Measurements from ENCODE around the gene SNX27. TPM values are rescaled to one million over a fixed set of nuclear protein-coding genes. Genes with fewer than 3 reads are reported as not detected.

SNX27 gene
- total and polyA plus RNA-seq, 11 donors, result 9.6 to 39.4 (median 29.0) TPM

DNA sequence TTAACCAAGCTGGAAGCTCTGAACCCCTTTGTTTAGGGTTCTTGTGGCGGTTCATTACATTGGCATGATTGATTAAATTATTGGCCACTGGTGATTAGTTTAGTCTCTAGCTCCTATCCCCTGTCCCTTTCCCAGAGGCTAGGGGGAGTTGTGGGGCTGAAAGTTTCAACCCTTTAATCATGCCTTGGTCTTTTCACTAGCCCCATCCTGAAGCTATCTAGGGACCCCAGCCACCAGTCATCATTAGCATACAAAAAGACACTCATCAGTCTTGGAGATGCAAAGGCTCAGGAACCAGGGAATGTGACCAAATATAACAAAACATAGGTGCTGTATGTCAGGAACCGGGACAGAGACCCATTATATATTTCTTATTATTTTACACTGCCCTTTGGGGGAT, 34.7 kb upstream of the SNX27 start:
- H3K4me1 ChIP-seq, result no peaks in the 10 kb centered on the region
- ATAC-seq, result no peak
- no peaks in the 10 kb centered on the region for H3K27me3 ChIP-seq
- TF ChIP-seq POLR2A (IDR thresholded peaks at IDR 0.05), result no peak
- TF ChIP-seq, protein P1, sequence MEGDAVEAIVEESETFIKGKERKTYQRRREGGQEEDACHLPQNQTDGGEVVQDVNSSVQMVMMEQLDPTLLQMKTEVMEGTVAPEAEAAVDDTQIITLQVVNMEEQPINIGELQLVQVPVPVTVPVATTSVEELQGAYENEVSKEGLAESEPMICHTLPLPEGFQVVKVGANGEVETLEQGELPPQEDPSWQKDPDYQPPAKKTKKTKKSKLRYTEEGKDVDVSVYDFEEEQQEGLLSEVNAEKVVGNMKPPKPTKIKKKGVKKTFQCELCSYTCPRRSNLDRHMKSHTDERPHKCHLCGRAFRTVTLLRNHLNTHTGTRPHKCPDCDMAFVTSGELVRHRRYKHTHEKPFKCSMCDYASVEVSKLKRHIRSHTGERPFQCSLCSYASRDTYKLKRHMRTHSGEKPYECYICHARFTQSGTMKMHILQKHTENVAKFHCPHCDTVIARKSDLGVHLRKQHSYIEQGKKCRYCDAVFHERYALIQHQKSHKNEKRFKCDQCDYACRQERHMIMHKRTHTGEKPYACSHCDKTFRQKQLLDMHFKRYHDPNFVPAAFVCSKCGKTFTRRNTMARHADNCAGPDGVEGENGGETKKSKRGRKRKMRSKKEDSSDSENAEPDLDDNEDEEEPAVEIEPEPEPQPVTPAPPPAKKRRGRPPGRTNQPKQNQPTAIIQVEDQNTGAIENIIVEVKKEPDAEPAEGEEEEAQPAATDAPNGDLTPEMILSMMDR (IDR thresholded peaks at IDR 0.05), result no peak
- intact Hi-C loops (cut with DNase I), result no loop called here
- H3K4me3 ChIP-seq, result no peak overlapping the region
- no peak overlapping the region for H3K27ac ChIP-seq
- no peaks in the 10 kb centered on the region for H3K9me3 ChIP-seq
- no peak for DNase-seq
- peaks cover 0 to 56% (median 15%) of the 10 kb centered on the region in 9 donors for H3K36me3 ChIP-seq
- 93 to 98% (median 95%) methylated on average over 2 of the region's 2 CpGs for WGBS, 4 donors

DNA sequence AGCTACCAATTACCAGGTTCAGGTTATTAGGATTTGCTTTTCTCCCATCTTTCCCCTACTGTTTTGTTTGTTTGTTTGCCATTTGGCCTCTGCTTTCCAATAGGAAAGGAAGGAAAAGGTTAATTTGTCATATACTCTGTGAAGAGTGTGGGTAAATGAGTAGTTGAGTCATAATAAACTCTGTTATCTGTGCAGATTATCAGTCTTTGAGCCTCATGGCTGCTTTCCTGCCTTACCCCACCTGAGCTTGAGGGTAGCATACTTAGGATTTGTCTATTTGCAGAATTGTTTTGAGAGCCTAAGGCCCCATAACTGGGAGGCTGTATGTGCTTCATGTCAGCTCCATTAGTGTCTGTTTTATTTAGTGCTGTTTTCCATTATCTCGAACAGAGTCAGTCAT, 32.9 kb upstream of the SNX27 start:
- DNase-seq, result no peak
- H3K27ac ChIP-seq, result no peak overlapping the region
- WGBS, 4 donors, result 87 to 97% (median 94%) methylated on average over 1 of the region's 1 CpG
- ATAC-seq, result no peak
- H3K4me1 ChIP-seq, result no peaks in the 10 kb centered on the region
- H3K9me3 ChIP-seq, result no peaks in the 10 kb centered on the region
- no peaks in the 10 kb centered on the region for H3K27me3 ChIP-seq
- peaks cover 0 to 50% (median 15%) of the 10 kb centered on the region in 9 donors for H3K36me3 ChIP-seq
- no peak for TF ChIP-seq POLR2A (IDR thresholded peaks at IDR 0.05)
- TF ChIP-seq, protein P1 (IDR thresholded peaks at IDR 0.05), result no peak
- intact Hi-C loops (cut with DNase I), result no loop called here
- H3K4me3 ChIP-seq, result no peak overlapping the region

DNA sequence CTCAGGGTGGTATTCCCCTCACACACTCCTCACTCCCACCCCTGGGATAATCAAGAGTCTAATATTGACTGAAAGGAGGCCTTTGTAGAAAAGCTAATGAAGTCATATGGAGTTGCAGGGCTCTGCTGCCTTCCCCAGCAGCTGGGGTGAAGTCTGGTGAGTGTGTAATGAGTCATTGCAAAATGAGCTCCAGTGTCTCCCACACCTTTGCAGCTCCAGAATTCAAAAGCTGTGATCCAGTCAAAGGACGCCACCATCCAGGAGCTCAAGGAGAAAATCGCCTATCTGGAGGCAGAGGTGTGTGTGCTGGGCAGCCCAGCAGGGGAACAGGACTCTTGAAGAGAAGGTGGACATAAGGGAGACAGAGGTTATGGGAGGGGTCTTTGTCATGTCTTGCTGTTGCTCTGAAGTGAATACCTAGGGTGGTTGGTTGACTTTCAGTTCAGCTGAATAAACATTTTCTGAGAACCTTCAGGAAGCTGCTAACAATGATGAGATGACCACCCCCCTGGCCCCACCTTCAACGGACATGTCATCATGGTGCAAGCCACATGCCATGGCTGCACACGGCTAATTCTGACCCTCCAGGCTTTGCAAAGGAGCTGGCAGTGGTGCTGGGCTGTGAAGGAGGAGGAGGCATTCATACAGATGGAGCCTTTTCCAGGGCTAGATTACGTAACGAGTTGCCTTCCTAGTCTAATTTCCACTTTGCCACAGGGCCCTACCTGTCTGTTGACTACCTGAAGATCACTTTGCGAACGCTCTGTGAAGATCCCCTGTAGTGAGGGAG, 32.2 kb upstream of the SNX27 start:
- no peak for DNase-seq
- WGBS, 4 donors, result 80 to 87% (median 84%) methylated on average over 8 of the region's 8 CpGs
- peaks cover 0 to 47% (median 9%) of the 10 kb centered on the region in 9 donors for H3K36me3 ChIP-seq
- H3K4me3 ChIP-seq, result no peak overlapping the region
- H3K4me1 ChIP-seq, result no peaks in the 10 kb centered on the region
- H3K9me3 ChIP-seq, result no peaks in the 10 kb centered on the region
- H3K27ac ChIP-seq, result no peak overlapping the region
- no peak for ATAC-seq
- intact Hi-C loops (cut with DNase I), result no loop called here
- H3K27me3 ChIP-seq, result no peaks in the 10 kb centered on the region
- TF ChIP-seq, protein P1 (IDR thresholded peaks at IDR 0.05), result no peak
- TF ChIP-seq POLR2A (IDR thresholded peaks at IDR 0.05), result no peak

DNA sequence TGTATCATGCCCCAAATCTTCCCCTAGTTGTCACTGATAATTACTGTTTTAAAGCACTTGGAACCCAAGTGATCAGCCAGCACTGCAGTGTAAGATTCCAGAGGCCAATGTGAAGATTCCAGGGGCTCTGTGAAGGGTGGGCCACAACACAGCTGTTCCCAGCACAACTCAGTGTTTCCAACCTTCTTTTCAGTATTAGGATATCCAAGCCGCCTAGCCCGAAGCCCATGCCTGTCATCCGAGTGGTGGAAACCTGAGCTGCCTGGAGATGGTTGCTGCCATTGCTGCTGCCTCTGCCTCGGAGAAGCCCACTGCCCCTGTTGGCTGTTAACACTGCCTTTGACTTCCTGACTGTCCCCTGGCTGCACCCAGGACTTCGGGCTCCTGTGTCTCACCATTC, 30.4 kb upstream of the SNX27 start:
- DNase-seq (no peak), ATAC-seq (no peak)
- H3K4me3 ChIP-seq, result no peak overlapping the region
- no peaks in the 10 kb centered on the region for H3K27me3 ChIP-seq
- TF ChIP-seq POLR2A (IDR thresholded peaks at IDR 0.05), result no peak
- TF ChIP-seq, protein P1 (IDR thresholded peaks at IDR 0.05), result no peak
- 61 to 81% (median 76%) methylated on average over 4 to 5 of the region's 5 CpGs for WGBS, 4 donors
- H3K36me3 ChIP-seq, result peaks cover 0 to 30% (median 9%) of the 10 kb centered on the region in 9 donors
- no peaks in the 10 kb centered on the region for H3K9me3 ChIP-seq
- no peak overlapping the region for H3K27ac ChIP-seq
- peaks cover 0 to 7% (median 0%) of the 10 kb centered on the region in 12 donors for H3K4me1 ChIP-seq
- intact Hi-C loops (cut with DNase I), result no loop called here

Data from heart left ventricle (tissue), 16 donors.